ENCODE measurements around the gene S100A9.

DNA sequence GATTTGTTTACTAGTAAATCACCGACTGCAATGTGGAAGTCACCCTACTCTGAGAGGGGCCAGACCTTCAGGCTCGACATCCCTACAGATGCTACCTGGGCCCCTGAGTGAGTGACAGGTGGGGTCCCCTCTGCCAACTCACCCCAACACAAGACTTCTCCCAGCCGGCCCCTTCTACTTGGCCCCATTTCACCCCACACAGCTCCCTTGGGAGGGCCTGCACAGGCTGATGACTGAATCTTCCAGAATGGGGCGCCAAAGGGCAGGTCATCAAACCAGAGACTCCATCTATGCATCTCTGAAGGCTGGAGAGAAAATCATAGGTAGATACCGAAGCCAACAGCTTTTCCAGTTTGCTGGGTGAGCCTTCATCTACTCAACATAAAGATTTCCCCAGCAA is 42.6 kb downstream of the S100A9 start:
- TF ChIP-seq POLR2A (IDR thresholded peaks at IDR 0.05), result no peak
- TF ChIP-seq, protein P1, sequence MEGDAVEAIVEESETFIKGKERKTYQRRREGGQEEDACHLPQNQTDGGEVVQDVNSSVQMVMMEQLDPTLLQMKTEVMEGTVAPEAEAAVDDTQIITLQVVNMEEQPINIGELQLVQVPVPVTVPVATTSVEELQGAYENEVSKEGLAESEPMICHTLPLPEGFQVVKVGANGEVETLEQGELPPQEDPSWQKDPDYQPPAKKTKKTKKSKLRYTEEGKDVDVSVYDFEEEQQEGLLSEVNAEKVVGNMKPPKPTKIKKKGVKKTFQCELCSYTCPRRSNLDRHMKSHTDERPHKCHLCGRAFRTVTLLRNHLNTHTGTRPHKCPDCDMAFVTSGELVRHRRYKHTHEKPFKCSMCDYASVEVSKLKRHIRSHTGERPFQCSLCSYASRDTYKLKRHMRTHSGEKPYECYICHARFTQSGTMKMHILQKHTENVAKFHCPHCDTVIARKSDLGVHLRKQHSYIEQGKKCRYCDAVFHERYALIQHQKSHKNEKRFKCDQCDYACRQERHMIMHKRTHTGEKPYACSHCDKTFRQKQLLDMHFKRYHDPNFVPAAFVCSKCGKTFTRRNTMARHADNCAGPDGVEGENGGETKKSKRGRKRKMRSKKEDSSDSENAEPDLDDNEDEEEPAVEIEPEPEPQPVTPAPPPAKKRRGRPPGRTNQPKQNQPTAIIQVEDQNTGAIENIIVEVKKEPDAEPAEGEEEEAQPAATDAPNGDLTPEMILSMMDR (IDR thresholded peaks at IDR 0.05 in 8 of 11, conservative IDR thresholded peaks at IDR 0.05 in 3 of 11), result no peak
